Progenitor cell of endocrine pancreas (in vitro differentiated cells): ENCODE results near the gene NXPH2. TPM values are rescaled to one million over a fixed set of nuclear protein-coding genes. Genes with fewer than 3 reads are reported as not detected.
A peak's percentile ranks its signal among the peaks of the same experiment; 100 is the strongest.

Experiments
- DNase-seq: peaks from one replicate; pipeline ENCODE4 v3.0.0; 2021; ENCODE audit warnings: low spot score; ENCODE audit not compliant: unreplicated experiment
- H3K27ac Mint-ChIP-seq: 2 replicates; pipeline ENCODE4 v1.8.0; 2021; ENCODE audit warnings: mild to moderate bottlenecking, moderate library complexity, mixed read lengths
- H3K27me3 Mint-ChIP-seq: 2 replicates; pipeline ENCODE4 v1.8.0; 2021; ENCODE audit warnings: mixed read lengths
- H3K36me3 Mint-ChIP-seq: 2 replicates; pipeline ENCODE4 v1.8.0; 2022; ENCODE audit warnings: mixed read lengths; ENCODE audit not compliant: insufficient read depth
- H3K4me1 Mint-ChIP-seq: 2 replicates; pipeline ENCODE4 v1.8.0; 2021; ENCODE audit warnings: low read depth, mixed read lengths
- H3K4me3 Mint-ChIP-seq: 2 replicates; pipeline ENCODE4 v1.8.0; 2021; ENCODE audit warnings: low read depth, mild to moderate bottlenecking, moderate library complexity, mixed read lengths
- H3K9me3 Mint-ChIP-seq: 2 replicates; pipeline ENCODE4 v1.8.0; 2021; ENCODE audit warnings: low read depth, mixed read lengths
- CTCF ChIP-seq: fragments of 200-600 bp; sonication (generic); IDR thresholded peaks from one replicate; pipeline ENCODE4 v1.5.0; 2021; ENCODE audit warnings: antibody characterized with exemption, mild to moderate bottlenecking; ENCODE audit not compliant: unreplicated experiment
- total RNA-seq: library from RNA; stranded (reverse); gene quantifications from 2 replicates; pipeline ENCODE4 v1.2.1, GENCODE V29; 2021

The NXPH2 gene
- total RNA-seq, 1 donor from 2014 or later, result 5.3 TPM

- Mint-ChIP-seq H3K9me3 (peaks cover 8% of the 10 kb centered on the region), H3K4me3 (no peak overlapping the region), H3K27ac (peak overlapping the region; percentile 51), H3K36me3 (no peaks in the 10 kb centered on the region), H3K4me1 (peaks cover 34% of the 10 kb centered on the region), H3K27me3 (no peaks in the 10 kb centered on the region)
- no peak for TF ChIP-seq CTCF
- DNase-seq, result no peak
These were observed 159.8 kb downstream of the NXPH2 start for GRCh38 chr2:138620431-138620830.
